ENCODE results near the gene IL1B.
A peak's percentile ranks its signal among the peaks of the same experiment; 100 is the strongest.
"Not testable (repeated sequence)": the region's sequence is repeated elsewhere in the genome, so short reads cannot be mapped to it uniquely, and the experiment has no call there.

IL1B gene

DNA sequence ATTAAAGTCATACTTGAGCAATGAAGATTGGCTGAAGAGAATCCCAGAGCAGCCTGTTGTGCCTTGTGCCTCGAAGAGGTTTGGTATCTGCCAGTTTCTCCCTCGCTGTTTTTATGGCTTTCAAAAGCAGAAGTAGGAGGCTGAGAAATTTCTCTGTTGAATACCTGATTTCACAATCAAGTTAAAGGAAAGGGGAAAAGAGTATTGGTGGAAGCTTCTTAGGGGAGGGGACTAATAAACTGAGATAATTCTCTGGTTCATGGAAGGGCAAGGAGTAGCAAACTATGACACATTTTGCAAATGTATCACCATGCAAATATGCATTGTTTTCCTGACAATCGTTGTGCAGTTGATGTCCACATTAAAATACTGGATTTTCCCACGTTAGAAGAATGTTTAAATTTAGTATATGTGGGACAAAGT lies at the start of gene IL1B:
TSS of gene IL1B (minus strand) at position 85 of the 423 bp plus-strand sequence. CDS start 550 bp downstream, outside the sequence.
- no peak for DNase-seq (ENCODE audit: low read depth)

DNA sequence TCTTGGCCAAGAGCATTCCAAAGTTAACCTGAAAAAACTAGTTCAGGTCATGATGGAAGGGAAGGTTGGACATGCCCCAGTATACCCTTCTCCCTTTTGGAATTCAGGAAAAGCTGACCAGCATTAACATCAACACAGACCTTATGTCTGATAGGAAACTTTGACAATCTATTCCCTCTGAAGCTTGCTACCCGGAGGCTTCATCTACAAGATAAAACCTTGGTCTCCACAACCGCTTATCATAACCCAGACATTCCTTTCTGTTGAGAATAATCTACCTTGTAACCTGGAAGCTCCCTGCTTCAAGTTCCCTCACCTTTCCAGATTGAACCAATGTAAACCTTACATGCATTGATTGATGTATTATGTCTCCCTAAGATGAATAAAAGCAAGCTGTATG lies 49.7 kb upstream of the IL1B start:
- DNase-seq (ENCODE audit: low read depth) = no peak

- no peak for DNase-seq (ENCODE audit: low read depth)
These were observed 48.9 kb upstream of the IL1B start for GRCh38 chr2:112885506-112885902.

GRCh38 chr2:112884869-112885505 lies 48.4 kb upstream of the IL1B start:
- peak; percentile 51 for DNase-seq (ENCODE audit: low read depth)

- DNase-seq (ENCODE audit: low read depth) = no peak
These were observed 47.1 kb upstream of the IL1B start for GRCh38 chr2:112883669-112884068.

DNA sequence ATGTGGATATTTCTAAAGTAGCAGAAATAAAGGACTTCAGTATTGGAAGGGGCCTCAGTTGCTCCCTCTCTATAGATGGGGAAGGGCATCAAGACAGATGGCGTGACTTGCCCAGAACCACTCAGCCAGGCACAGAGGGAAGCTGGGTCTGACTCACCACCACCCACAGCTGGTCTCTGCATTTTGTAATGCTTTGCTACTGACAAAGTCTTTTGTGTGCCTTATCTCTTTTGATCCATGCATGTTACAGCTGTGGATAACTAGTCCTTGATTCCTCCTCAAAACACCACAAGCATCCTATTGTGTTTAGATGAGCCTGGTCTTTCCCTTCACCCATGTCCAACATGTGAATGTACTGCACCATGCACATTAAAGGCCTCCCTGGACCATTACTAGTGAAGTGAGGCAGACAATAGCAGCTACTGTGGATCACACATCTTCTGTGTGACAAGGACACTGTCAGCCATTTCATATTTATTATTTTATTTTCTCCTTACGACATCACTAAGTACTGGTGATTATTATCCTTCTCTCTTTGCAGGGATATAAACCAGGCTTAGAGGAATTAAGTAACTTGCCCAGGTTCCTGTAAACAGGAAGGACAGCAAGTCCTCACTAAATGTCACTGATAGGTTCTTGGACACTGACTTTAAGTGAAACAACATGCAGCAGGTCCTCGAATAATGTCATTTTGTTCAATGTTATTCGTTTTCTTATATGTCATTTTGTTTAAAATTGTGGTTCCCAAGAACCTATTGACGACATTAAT lies 44.8 kb upstream of the IL1B start:
- DNase-seq (ENCODE audit: low read depth) = no peak

GRCh38 chr2:112880696-112881095 lies 44.1 kb upstream of the IL1B start:
- no peak for DNase-seq (ENCODE audit: low read depth)

DNA sequence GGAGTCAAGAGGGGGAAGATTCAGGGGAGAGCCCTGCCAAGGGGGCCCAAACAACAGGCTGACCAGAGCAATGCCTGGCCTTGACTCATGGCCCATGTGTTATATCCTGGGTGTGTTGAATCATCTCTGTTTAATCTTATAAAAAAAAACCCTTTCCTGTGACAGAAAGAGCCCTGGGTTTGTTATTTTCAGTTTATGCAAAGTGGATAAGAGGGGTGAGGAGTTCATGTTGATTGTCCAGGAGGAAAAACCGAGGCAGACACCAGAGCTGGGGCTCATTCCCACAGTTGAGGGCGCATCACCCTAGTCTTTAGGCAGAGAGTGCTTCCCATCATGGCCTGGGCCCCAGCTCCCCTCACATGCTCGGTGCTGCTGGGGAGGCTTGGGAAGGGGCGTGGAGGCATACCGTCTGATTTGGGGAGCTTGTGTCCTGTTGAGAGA lies 43.5 kb upstream of the IL1B start:
- DNase-seq (ENCODE audit: low read depth) = no peak

DNA sequence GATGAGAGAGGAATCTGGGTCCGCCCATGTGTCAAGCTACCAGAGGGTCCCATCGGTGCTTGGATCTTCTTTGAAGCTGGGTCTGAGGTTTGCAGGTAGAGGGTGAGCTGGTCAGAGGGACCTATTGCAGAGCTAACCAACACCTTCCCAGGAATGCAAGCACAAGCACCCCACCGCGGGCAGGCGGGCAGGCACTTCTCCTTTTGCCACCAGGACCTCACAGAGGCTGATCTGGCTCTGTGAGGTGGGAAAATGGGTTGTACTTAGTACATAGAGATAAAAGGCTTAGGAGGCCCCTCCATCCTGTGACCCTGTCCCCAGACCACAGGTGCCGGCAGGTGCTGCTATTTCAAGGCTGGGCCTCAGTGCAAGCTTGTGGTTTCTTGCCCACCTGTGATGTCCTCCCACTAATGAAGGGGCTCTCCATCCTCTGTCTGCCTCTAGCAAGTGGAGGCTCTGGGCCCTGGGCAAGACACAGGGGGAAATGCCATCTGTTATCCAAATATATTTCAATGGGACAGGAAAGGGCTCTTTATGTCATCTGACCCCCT lies 43.0 kb upstream of the IL1B start:
- no peak for DNase-seq (ENCODE audit: low read depth)

DNA sequence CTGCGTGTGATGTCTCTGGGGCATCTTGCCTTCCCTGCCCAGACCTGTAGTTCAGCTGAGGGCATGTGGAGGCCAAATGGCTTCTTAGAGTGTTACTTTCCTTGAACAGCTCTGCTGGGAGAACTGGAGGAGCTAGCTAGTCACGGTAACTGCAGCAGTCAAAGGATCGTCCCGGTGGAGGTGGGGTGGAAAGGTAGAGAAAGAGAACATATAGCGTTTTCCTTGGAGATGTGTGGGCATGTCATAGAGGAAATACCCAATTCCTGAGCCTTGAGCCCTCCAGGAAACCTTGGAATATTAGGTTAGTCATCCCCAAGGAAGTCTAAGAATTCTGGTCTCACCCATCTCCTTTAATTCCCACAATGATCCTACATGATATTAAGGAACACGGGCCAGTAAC lies 40.8 kb upstream of the IL1B start:
- no peak for DNase-seq (ENCODE audit: low read depth)

GRCh38 chr2:112876971-112877361 lies 40.4 kb upstream of the IL1B start:
- no peak for DNase-seq (ENCODE audit: low read depth)

DNA sequence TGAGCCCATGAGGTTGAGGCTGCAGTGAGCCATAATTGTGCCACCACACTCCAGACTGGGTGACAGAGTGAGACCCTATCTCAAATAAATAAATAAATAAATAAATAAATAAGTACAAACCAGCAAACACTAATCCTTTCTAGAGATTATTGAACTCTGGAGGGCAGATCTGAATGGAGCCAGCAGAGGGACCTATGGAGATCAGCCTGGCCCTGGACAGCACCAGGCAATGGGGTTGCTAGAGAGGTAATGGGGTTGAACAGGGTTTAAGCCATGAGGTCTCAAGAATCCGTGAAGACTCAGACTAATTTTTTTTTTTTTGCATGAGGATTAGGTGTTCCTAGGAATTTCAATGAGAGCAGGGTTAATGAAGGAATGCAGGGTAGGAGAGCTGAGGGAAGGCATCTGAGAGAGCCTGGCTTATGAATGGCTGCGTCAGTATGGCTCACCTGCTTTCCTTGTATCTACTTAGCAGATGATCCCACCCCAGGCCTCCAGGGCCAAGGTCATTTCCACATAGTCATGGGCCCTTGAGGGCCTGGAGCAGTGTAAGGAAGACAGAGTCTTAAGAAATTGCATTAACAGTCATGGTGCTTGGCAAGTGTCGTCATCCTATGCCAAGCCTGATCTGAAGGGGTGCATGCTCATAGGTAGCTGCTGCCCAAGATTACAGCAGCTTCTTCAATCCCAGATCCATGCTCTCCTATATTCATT lies 39.8 kb upstream of the IL1B start:
- no peak for DNase-seq (ENCODE audit: low read depth)

- DNase-seq (ENCODE audit: low read depth) = no peak
These were observed 34.6 kb upstream of the IL1B start for GRCh38 chr2:112870841-112871835.

GRCh38 chr2:112869258-112869842 lies 32.8 kb upstream of the IL1B start:
- DNase-seq (ENCODE audit: low read depth) = no peak

- no peak for DNase-seq (ENCODE audit: low read depth)
These were observed 31.4 kb upstream of the IL1B start for GRCh38 chr2:112867701-112868631.

DNA sequence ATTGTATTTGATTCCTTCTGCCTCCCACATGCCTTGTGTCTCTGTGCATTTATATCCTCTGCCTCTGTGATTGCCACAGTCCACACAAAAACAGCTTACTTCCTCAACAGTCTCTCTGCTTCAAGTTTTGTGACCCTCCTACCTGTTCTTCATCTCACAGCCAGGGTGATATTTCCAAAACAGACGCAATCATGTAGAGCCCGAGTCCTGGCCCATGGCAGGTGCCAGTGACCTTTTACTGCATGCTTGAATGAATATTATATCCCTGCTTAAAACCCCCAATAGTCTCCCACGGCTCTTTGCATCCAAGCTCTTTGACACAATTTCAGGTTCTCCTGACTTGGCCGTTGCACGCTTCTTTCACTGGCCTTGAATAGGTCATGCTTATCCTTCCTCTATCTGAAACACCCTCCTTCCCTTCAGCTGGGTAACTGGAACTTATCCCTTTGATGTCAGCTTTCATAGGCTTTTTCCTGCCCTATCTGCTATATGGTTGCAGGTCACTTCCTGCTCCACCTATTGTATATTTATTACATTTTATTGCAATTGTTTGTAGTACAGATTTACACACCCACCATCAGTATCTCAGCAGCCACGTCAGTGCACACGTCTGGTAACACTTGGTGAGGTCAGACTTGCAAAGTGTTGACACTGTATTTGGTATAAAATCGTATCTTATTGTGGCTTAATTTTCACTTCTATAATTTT lies 29.7 kb upstream of the IL1B start:
- no peak for DNase-seq (ENCODE audit: low read depth)

DNA sequence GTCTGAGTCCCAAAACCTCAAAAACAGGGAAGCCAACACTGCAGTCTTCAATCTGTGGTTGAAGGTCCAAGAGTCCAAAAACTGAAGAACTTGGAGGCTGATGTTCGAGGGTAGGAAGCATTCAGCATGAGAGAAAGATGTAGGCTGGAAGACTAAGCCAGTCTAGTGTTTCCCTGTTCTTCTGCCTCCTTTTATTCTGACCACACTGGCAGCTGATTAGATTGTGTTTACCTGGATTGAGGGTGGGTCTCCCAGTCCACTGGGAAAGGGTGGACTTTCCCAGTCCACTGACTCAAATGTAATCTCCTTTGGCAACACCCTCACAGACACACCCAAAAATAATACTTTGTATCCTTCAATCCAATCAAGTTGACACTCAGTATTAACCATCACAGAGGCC lies 27.5 kb upstream of the IL1B start:
- DNase-seq (ENCODE audit: low read depth) = no peak

DNA sequence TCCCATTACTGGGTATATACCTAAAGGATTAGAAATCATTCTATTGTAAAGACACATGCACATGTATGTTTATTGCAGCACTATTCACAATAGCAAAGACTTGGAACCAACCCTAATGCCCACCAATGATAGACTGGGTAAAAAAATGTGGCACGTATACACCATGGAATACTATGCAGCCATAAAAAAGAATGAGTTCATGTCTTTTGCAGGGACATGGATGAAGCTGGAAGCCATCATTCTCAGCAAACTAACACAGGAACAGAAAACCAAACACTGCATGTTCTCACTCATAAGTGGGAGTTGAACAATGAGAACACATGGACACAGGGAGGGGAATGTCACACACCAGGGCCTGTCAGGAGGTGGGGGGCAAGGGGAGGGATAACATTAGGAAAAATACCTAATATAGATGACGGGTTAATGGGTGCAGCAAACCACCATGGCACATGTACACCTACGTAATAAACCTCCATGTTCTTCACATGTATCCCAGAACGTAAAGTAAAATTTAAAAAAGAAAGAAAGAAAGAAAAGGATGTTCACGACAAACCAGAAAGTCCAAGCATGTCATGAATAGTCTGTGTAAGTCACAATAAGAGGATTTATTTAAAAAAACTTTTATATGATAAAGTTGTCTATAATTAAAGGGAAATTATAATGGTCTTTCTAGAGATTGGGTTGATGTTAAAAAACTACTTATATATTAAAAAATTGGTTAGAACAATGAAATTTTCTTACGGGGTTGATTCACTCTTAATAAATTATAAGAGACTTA lies 23.0 kb upstream of the IL1B start:
- DNase-seq (ENCODE audit: low read depth) = not testable (repeated sequence)

Data from activated gamma-delta T cell treated with anti-CD3 and anti-CD28 coated beads, Interleukin-2, amount 50 U/mL, for 16 hours (primary cell).